GM20000 (cell line): Measurements from ENCODE around the gene HHIPL2.

Experiments
- DNase-seq: peaks from one replicate; pipeline ENCODE4 v3.0.0; 2012; ENCODE audit warnings: low spot score
- CTCF ChIP-seq: IDR thresholded peaks from 2 replicates; pipeline ENCODE4 v1.5.1; 2012; ENCODE audit warnings: mild to moderate bottlenecking, control low read depth; ENCODE audit errors: extremely low read depth, missing control alignments

HHIPL2 gene

GRCh38 chr1:222555992-222556615 is 8.2 kb upstream of the HHIPL2 start:
- no peak for DNase-seq

DNA sequence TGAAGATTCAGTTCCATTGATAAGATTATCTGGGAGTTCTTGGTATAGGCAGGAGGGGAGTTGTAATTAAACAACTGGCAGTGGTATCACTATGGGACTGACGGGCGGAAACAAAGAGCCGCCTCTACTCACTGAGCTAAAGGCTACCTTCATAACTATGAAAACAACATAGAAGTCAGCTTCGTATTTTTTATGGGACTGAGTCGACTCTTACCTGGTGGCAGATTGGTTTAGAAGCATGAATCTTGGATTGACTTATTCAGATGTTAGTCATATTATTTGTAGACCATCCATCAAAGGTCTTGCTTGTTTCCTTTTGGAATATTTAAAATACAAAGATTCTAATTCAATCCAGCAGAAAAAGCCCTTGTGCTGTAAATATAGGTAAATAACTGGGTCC is 6.3 kb upstream of the HHIPL2 start:
- no peak for TF ChIP-seq CTCF
- DNase-seq = no peak

More at GRCh38 chr1:222555992-222556615, 8.2 kb upstream of the HHIPL2 start:
- no peak for TF ChIP-seq CTCF

GRCh38 chr1:222552882-222553281 is 5.0 kb upstream of the HHIPL2 start:
- no peak for TF ChIP-seq CTCF
- no peak for DNase-seq

- no peak for DNase-seq
- no peak for TF ChIP-seq CTCF
Measured at GRCh38 chr1:222547260-222547614, 667 bp downstream of the HHIPL2 start.

DNA sequence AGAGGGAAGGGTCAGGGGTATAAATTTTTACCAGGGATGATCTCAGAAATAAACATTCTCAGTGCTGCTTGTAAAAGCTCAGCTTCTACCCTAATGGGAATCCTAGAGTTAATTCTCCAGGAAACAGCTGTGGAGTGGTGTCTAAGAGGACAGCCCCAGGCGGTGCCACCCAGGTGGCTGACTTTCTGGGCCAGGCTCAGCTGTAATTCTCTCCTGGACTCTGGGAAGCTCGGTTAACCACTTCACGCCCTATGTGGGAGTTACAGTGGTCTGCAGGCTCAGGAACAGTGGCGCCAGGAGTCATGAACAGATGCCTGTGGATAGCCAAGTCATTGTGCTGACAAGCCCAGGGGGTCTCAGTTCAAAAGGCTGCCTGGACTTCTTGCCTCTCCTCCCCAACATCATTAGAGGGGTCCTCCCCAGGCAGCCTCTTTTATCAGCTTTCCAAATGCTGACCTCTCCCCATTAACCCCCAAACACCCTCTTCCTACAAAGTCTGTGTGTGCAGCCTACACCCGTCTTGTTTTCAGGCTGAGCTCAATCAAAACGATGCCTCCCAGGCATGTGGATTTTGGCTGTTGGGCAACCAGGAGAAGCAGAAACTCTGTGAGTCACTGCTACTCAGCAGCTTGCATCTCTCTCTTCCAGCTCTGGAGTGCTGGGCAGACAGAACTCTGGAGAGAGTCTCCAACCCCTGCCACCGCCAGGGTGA is 1.2 kb downstream of the HHIPL2 start:
- DNase-seq = no peak
- TF ChIP-seq CTCF = no peak

DNA sequence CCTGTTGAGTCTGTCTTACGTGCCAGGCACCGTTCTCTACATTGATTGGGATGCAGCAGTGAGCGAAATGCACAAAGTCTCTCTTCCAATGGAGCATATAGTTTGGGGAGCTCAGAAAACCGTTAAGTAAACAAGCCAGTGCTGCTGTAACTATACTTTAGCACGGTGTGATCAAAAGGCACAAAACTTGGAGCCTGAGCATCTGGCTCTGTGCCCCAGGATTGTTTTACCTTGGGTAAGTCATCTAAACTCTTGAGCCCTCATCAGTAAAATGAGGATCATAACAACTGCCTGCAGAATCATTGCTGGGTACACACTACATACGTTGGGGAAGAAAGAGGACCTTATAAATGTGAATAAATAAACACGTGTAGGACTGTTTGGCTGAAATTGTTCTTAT is 1.8 kb downstream of the HHIPL2 start:
- DNase-seq = no peak
- no peak for TF ChIP-seq CTCF

DNA sequence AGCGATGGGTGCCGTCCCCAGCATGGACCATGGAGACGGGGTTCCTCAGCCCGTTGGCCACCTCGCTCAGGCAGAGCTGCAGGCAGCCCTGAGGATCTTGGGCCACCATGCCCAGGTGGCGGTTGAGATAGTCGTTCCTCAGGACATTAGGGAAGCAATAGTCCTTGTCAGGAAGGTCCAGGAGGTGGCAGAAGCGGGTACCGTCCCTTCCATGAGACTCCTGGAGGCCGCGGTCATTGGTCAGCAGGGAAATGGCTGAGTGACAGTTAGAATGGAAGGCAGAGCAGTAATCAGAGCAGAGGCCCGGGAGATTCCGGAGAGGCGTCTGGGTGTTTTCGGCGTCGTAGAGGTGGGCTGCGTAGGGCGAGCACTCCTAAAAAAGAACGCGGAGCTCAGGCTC is 4.1 kb downstream of the HHIPL2 start:
- TF ChIP-seq CTCF = no peak
- DNase-seq = no peak
